ENCODE measurements around the gene CMYA5. TPM values are rescaled to one million over a fixed set of nuclear protein-coding genes. Genes with fewer than 3 reads are reported as not detected.

CMYA5 gene
- total and polyA plus RNA-seq, 11 donors = 279 to 2,421 (median 983) TPM

GRCh38 chr5:79694183-79694582 lies 4.5 kb downstream of the CMYA5 start:
- Histone ChIP-seq H3K4me1 (peaks cover 0 to 36% (median 14%) of the 10 kb centered on the region in 12 donors), H3K4me3 (peak overlapping the region in 6 of 12 donors; percentile 9 to 76 (median 66)), H3K27me3 (no peaks in the 10 kb centered on the region), H3K9me3 (no peaks in the 10 kb centered on the region), H3K36me3 (peaks cover 0 to 6% (median 0%) of the 10 kb centered on the region in 9 donors), H3K27ac (peak overlapping the region; percentile 70 to 99 (median 94))
- DNase-seq (no peak), ATAC-seq (no peak)
- 45 to 67% (median 53%) methylated on average over 1 of the region's 1 CpG for WGBS, 4 donors
- intact Hi-C loops (cut with DNase I) = loop anchor here in 4 of 10 donors (5.0 to 10.0 kb wide), 5 partner anchors 33 to 161 kb away; partner anchors contain the start of gene TENT2 (in 1 of the 4)
- TF ChIP-seq CTCF (IDR thresholded peaks at IDR 0.05) (no peak), POLR2A (IDR thresholded peaks at IDR 0.05) (no peak)

- DNase-seq (peak in 4 of 5 donors; percentile 48 to 67 (median 50)), ATAC-seq (peak; percentile 57 to 81 (median 67))
- Histone ChIP-seq H3K27ac (peak overlapping the region; percentile 70 to 99 (median 94)), H3K9me3 (no peaks in the 10 kb centered on the region), H3K4me1 (peaks cover 0 to 39% (median 16%) of the 10 kb centered on the region in 12 donors), H3K27me3 (no peaks in the 10 kb centered on the region), H3K4me3 (peak overlapping the region in 4 of 12 donors; percentile 9 to 66 (median 62)), H3K36me3 (peaks cover 0 to 6% (median 0%) of the 10 kb centered on the region in 9 donors)
- 13 to 39% (median 31%) methylated on average over 1 of the region's 1 CpG for WGBS, 4 donors
- intact Hi-C loops (cut with DNase I) = loop anchor here in 4 of 10 donors (5.0 to 10.0 kb wide), 5 partner anchors 33 to 160 kb away; partner anchors contain the start of gene TENT2 (in 1 of the 4)
- TF ChIP-seq CTCF (IDR thresholded peaks at IDR 0.05) = no peak
- TF ChIP-seq POLR2A (IDR thresholded peaks at IDR 0.05) = peak in 1 of 2 donors; percentile 36
These were observed 5.0 kb downstream of the CMYA5 start for GRCh38 chr5:79694652-79695051.

GRCh38 chr5:79695526-79695925 lies 5.9 kb downstream of the CMYA5 start:
- H3K4me1 ChIP-seq = peaks cover 0 to 46% (median 18%) of the 10 kb centered on the region in 12 donors
- intact Hi-C loops (cut with DNase I) = loop anchor here in 3 of 10 donors (10.0 kb wide), 1 partner anchor 159 kb away; no protein-coding TSS in a partner anchor
- no peaks in the 10 kb centered on the region for H3K9me3 ChIP-seq
- no peak for DNase-seq
- H3K4me3 ChIP-seq = peak overlapping the region in 3 of 12 donors; percentile 1 to 21 (median 13)
- TF ChIP-seq CTCF (IDR thresholded peaks at IDR 0.05) (no peak), POLR2A (IDR thresholded peaks at IDR 0.05) (no peak)
- peaks cover 0 to 6% (median 0%) of the 10 kb centered on the region in 9 donors for H3K36me3 ChIP-seq
- H3K27ac ChIP-seq = peak overlapping the region; percentile 18 to 99 (median 94)
- H3K27me3 ChIP-seq = no peaks in the 10 kb centered on the region
- WGBS, 4 donors = 59 to 75% (median 65%) methylated on average over 1 of the region's 1 CpG
- ATAC-seq = peak in 1 of 4 donors; percentile 4
